ENCODE data around the gene ADCY2.

Gene ADCY2

DNA sequence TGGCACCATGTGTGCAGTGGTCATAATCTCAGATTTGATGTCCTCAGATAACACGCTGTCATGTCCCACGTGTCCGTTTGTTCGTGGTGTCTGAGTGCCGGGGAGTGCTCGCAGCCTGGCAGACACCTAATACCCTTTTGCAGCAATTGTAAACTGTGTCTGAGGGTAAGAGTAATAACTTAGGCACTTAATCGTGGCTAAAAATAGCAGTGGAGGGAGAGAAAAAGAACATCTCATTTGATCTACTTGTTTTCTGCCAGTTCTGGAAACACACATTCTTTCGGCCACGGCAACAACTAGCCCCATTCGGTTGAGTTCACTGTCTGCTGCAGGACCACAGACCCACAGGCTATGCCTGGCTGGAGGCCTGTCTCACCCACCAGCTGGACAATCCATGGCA, 16.5 kb downstream of the ADCY2 start:
- Histone ChIP-seq H3K27ac (ENCODE audit: low read depth, low read length) (no peak overlapping the region), H3K27me3 (ENCODE audit: control insufficient read depth, low read length) (no peaks in the 10 kb centered on the region), H3K9me3 (ENCODE audit: control insufficient read depth, insufficient read depth, low read length) (no peaks in the 10 kb centered on the region), H3K4me1 (ENCODE audit: control insufficient read depth, low read length) (no peaks in the 10 kb centered on the region), H3K36me3 (ENCODE audit: control insufficient read depth, low read length) (no peaks in the 10 kb centered on the region), H3F3A (ENCODE audit: control insufficient read depth, insufficient read depth) (no peaks in the 10 kb centered on the region), H3K4me2 (ENCODE audit: low read length) (no peak overlapping the region), H3K79me2 (ENCODE audit: control insufficient read depth, low read length) (no peaks in the 10 kb centered on the region), H3K4me3 (ENCODE audit: low read length) (no peak overlapping the region), H3K9me2 (replicated peaks; ENCODE audit: control insufficient read depth, low read length) (no peaks in the 10 kb centered on the region), H4K20me1 (ENCODE audit: control insufficient read depth, insufficient read depth, low read depth, low read length) (no peaks in the 10 kb centered on the region)
- TF ChIP-seq EZH2phosphoT487 (IDR thresholded peaks at IDR 0.05; ENCODE audit: borderline replicate concordance, low read length): no peak
- TF ChIP-seq, protein P1, sequence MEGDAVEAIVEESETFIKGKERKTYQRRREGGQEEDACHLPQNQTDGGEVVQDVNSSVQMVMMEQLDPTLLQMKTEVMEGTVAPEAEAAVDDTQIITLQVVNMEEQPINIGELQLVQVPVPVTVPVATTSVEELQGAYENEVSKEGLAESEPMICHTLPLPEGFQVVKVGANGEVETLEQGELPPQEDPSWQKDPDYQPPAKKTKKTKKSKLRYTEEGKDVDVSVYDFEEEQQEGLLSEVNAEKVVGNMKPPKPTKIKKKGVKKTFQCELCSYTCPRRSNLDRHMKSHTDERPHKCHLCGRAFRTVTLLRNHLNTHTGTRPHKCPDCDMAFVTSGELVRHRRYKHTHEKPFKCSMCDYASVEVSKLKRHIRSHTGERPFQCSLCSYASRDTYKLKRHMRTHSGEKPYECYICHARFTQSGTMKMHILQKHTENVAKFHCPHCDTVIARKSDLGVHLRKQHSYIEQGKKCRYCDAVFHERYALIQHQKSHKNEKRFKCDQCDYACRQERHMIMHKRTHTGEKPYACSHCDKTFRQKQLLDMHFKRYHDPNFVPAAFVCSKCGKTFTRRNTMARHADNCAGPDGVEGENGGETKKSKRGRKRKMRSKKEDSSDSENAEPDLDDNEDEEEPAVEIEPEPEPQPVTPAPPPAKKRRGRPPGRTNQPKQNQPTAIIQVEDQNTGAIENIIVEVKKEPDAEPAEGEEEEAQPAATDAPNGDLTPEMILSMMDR (IDR thresholded peaks at IDR 0.05; ENCODE audit: low read depth, low read length, poor library complexity, severe bottlenecking): no peak

DNA sequence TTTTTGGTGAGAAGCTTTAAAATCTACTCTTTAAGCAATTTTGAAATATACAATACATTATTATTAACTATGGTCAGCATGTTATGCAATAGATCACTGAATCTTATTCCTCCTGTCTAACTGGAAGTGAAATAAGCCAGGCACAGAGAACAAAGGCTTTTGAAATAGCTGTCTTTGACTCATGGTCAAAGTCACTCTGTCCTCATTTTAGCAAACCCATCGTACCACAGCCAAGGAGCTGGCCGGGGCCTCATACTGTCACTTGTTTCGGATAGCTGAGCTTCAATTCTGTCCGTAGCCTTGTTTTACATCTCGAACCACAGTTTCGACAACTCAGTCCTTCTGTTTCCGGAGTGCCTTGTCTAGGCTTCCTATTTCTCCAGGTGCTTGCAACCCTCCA, 19.2 kb downstream of the ADCY2 start:
- Histone ChIP-seq H3K9me2 (replicated peaks; ENCODE audit: control insufficient read depth, low read length) (no peaks in the 10 kb centered on the region), H4K20me1 (ENCODE audit: control insufficient read depth, insufficient read depth, low read depth, low read length) (no peaks in the 10 kb centered on the region), H3K4me3 (ENCODE audit: low read length) (no peak overlapping the region), H3K27me3 (ENCODE audit: control insufficient read depth, low read length) (no peaks in the 10 kb centered on the region), H3K36me3 (ENCODE audit: control insufficient read depth, low read length) (no peaks in the 10 kb centered on the region), H3K4me1 (ENCODE audit: control insufficient read depth, low read length) (no peaks in the 10 kb centered on the region), H3K9me3 (ENCODE audit: control insufficient read depth, insufficient read depth, low read length) (no peaks in the 10 kb centered on the region), H3K27ac (ENCODE audit: low read depth, low read length) (no peak overlapping the region), H3F3A (ENCODE audit: control insufficient read depth, insufficient read depth) (no peaks in the 10 kb centered on the region), H3K79me2 (ENCODE audit: control insufficient read depth, low read length) (no peaks in the 10 kb centered on the region), H3K4me2 (ENCODE audit: low read length) (no peak overlapping the region)
- no peak for TF ChIP-seq EZH2phosphoT487 (IDR thresholded peaks at IDR 0.05; ENCODE audit: borderline replicate concordance, low read length)
- TF ChIP-seq, protein P1 (IDR thresholded peaks at IDR 0.05; ENCODE audit: low read depth, low read length, poor library complexity, severe bottlenecking): no peak

DNA sequence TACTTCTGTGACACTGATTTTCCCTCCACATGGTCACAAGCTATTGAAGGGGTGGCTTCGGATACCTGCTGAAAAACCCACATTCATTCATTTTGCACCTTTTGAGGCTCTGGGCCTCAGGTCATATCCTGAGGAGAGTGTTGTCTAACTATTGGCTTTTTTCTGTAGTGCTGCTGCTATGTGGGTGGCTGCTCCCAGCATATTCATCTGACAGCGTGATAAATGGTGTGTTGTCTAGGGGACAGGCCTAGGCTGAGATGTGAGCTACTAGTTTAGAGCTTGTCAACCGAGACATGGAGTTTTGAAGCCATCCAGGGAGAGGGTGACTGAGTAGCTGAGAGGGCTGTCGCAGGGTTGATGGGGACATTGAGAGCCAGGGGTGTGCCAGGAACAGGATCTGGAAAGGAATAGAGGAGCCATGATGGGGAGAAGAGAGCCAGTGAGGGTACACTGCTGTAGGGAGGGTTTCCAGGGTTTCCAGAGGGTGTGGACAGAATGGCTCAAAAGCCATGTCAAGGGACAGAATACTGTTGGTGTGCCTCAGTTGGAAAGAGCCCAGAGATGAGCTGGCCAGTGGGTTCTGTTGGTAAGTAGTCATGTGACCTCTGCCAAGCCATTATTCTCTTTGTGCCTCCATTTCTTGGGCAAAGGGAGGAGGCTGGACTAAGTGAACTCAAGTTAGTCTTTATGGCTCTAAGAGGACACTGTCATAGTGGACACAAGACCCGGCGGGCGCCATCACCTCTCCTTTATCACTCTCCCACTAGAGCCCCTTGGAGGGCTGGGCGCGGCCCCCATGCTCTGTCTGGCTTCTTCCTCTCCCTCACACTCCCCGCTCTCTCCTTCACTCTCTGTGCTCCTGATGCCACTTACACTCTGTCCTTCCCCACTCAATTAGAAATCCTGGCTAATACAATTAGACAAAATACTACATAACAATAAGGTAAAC, 19.9 kb downstream of the ADCY2 start:
- no peaks in the 10 kb centered on the region for H3K36me3 ChIP-seq (ENCODE audit: control insufficient read depth, low read length)
- H3K27ac ChIP-seq (ENCODE audit: low read depth, low read length): no peak overlapping the region
- H3K9me3 ChIP-seq (ENCODE audit: control insufficient read depth, insufficient read depth, low read length): no peaks in the 10 kb centered on the region
- no peaks in the 10 kb centered on the region for H3K79me2 ChIP-seq (ENCODE audit: control insufficient read depth, low read length)
- no peak for TF ChIP-seq EZH2phosphoT487 (IDR thresholded peaks at IDR 0.05; ENCODE audit: borderline replicate concordance, low read length)
- TF ChIP-seq, protein P1 (IDR thresholded peaks at IDR 0.05; ENCODE audit: low read depth, low read length, poor library complexity, severe bottlenecking): no peak
- no peaks in the 10 kb centered on the region for H3K27me3 ChIP-seq (ENCODE audit: control insufficient read depth, low read length)
- H3K9me2 ChIP-seq (replicated peaks; ENCODE audit: control insufficient read depth, low read length): no peaks in the 10 kb centered on the region
- H3F3A ChIP-seq (ENCODE audit: control insufficient read depth, insufficient read depth): no peaks in the 10 kb centered on the region
- no peak overlapping the region for H3K4me3 ChIP-seq (ENCODE audit: low read length)
- H3K4me1 ChIP-seq (ENCODE audit: control insufficient read depth, low read length): no peaks in the 10 kb centered on the region
- H4K20me1 ChIP-seq (ENCODE audit: control insufficient read depth, insufficient read depth, low read depth, low read length): no peaks in the 10 kb centered on the region
- no peak overlapping the region for H3K4me2 ChIP-seq (ENCODE audit: low read length)

Data from DOHH2 (cell line).